Measurements from ENCODE around the gene WNT3.
"Not testable (repeated sequence)": the region's sequence is repeated elsewhere in the genome, so short reads cannot be mapped to it uniquely, and the experiment has no call there.

Gene WNT3

DNA sequence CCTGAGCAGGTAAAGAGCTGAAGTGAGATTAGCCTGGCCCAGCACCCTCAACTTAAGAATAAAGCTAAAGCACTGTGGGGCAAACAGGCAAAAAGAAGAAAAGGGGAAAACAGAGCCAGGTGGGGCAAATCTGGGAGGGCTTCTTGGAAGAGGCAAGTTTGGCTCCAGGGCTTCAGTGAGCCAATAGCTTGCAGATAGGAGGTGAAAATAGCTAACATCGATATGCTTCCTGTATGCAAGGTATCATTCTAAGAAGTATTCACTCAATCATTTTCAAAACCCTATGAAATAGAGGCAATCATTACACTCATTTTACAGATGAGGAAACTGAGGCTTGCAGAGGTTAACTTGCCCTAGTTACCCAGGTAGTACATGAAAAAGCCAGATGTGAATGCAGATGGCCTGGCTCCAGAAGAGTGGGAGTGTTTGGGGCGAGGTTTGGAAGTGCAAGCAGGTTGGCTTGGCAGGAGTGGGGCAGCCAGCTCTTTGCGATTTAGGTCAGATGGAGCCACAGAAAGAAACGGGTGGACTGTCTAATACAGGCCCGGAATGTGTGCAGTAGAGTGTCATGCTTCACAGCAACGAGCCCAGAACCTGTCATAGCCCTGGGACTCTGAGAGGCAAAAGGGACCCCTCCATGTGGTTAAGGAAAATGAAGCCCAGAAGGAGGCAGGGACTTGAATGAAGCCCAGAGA is 5.7 kb downstream of the WNT3 start:
- FAIRE-seq = no peak

GRCh38 chr17:46811978-46812583 is 6.4 kb downstream of the WNT3 start:
- FAIRE-seq = no peak

GRCh38 chr17:46810837-46811236 is 7.7 kb downstream of the WNT3 start:
- no peak for FAIRE-seq

- no peak for FAIRE-seq
These were observed 9.4 kb downstream of the WNT3 start for GRCh38 chr17:46809110-46809571.

DNA sequence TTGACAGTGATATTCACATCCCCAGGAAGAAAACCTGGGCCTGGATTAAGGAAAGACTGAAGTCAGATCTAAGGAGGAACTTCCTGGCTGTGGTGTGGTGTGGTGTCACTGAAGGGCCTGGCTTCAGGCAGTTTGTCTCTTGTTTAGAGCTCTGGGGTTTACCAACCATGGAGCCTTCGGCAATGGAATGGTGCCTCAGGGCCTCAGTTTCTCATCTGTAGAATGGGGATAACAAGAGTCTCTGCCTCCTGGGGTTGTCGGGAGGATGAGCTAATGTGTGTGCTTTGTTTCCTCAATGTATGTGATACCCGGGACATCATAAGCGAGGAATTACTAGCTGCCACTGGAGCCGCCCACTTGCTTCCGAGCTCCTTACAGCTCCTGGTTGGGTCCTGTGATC is 12.7 kb downstream of the WNT3 start:
- no peak for FAIRE-seq

DNA sequence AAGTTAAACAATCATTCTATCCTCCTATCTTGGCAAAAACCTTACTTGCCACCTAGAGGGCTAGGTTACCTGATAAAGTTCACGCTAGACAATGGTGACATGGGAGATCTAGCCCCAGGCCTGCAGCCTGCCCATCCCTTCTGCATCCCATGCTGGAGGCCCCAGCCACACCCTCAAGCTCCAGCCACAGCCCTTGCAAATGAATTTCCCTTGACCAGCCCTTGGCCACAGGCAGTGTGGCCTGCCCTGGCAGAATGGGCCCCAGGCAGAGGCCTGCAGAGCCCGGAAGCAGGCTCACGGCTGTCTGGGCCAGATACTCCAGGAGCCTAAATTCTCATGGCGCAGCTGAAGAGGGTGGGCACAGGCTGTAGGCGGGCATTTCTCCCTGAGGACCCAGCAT is 14.9 kb downstream of the WNT3 start:
- FAIRE-seq = no peak

DNA sequence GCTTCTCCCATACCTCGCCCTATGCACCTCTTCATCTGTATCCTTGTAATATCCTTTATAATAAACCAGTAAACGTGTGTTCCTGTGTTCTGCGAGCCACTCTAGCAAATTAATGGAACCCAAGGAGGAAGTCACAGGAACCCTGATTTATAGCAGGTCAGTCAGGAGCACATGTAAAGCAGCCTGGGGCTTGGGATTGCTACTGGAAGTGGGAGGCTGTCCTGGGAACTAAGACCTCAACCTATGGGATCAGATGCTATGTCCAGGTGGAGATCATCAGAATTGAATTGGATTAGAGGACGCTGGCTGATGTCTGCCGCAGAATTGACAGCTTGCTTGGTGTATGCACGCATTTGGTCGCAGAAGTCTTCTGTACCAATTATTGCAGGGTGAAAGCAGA is 15.7 kb downstream of the WNT3 start:
- FAIRE-seq = no peak

- FAIRE-seq = no peak
These were observed 17.9 kb downstream of the WNT3 start for GRCh38 chr17:46800573-46800972.

DNA sequence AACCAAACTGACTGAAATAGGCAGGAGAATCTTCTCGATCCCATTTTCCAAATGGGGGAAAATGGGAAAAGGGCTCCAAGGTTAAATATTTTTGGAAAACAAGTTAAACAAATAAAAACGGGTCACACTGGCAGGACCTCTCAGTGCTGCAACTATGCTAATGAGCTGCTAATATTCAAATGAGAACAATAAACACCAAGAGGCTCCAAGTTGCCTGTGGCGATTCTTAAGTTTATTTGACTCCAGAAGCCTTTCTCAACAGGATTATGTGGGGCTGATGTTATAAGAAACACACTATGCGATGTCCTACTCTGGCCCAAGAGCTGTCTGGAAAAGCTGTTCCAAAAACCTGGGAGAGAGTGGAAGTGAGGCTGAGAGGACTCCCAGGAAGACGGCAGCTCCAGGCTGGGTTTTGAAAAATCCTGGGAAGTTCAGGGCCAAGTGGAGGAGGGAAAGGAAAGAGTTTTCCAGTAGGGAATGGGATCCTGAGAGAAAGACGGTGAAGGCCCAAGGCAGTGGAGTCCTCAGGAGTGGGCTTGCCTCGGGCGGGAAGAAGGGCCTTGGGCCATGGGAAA is 21.4 kb downstream of the WNT3 start:
- no peak for FAIRE-seq

DNA sequence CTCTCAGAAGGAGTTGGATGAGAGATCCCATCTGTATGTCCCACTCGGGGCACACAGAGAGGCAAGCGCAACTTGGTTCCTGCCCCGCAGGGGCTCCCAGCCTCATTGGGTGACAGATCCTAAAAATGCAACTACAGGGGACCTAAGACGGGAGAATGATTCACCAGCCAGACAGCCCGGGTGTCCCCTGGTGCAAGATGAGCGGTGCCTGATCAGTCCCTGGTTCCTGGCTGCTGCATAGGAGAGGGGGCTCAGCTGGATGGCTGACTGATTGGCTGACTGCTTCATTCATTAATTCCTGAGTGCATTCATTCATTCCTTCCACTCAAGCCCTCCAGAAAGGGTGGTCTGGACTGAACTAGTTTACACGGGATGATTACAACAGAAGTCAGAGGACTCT is 22.0 kb downstream of the WNT3 start:
- no peak for FAIRE-seq

DNA sequence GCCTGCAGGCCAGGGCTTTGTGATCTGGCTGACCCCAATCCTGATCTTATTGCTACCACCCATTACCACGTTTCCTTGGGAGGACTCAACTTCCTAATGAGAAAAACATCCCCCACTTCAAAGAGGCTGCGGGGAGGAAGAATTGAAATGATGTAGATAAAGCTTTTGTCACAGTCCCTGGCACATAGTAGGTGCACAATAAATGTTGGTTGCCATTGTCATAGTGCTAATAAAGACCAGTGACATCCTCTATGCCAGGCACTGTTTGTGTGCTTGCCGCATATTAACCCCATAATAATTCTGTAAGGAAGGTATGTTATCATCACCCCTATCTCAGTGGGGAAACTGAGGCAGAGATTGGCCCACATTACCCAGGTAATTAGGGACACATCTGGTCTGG is 22.4 kb downstream of the WNT3 start:
- no peak for FAIRE-seq

DNA sequence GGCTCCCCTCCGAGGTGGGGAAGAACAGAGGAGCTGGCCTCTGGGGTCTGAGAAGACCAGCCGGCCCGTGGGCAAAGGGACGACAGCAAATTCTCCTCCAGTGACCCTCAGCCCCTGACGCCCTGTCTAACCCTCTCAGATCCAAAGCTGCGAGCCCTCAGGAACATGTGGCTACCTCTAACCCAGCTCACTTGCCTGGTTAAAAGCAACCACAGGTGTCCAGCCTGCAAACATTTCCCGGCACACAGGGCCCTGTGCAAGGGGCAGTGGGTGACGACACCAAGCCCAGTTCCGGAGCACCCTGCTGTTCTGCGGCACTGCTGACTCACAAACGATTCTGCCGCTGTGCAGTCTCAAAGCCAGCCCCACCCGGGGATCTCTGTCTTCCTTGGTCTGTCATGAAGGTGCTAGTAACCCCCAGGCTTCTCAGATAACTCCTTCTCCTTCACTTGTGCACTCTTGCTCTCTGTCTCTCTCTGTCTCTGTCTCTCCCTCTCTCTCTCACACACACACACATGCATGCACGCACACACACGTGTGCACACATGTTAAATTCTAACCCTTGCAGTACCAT is 23.0 kb downstream of the WNT3 start:
- FAIRE-seq = no peak

DNA sequence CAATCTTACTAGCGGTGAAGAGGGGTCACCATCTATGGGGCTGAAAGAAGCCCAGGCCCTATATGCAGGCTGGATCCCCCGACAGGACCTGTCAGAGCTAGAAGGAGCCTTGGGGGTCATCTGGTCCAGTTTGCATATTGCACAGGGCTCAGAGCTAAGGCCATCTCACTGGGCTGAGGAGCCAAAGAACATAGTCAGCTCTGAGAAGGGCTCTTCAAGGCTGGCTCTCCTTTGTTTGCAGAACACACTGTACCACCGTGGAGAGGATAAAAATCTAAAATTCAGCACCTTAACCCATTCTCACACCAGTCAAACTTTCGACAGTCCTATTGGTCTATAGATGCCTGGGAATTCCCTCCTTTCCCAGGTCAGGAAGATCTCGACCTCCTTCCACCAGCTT is 24.2 kb downstream of the WNT3 start:
- no peak for FAIRE-seq

GRCh38 chr17:46793541-46793940 is 25.0 kb downstream of the WNT3 start:
- FAIRE-seq = no peak

GRCh38 chr17:46793023-46793422 is 25.5 kb downstream of the WNT3 start:
- not testable (repeated sequence) for FAIRE-seq

DNA sequence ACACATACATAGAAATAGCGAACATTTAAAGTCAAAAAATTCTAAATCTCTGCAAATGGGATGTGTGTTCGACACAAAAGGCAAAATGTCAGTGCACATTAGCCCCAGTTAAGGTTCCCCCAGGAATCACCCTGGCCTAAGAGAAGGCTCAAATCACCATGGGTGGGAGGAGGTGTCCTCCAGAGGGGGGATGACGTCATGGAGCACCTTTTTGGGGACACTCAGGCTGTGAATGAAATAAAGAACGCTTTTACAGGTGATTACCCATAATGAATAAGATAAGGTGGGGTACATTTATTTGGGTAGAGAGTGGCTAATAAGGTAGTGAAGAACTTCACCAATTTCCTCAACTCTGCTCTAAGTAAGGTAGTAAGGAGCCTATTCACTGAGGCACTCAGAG is 26.4 kb downstream of the WNT3 start:
- no peak for FAIRE-seq

DNA sequence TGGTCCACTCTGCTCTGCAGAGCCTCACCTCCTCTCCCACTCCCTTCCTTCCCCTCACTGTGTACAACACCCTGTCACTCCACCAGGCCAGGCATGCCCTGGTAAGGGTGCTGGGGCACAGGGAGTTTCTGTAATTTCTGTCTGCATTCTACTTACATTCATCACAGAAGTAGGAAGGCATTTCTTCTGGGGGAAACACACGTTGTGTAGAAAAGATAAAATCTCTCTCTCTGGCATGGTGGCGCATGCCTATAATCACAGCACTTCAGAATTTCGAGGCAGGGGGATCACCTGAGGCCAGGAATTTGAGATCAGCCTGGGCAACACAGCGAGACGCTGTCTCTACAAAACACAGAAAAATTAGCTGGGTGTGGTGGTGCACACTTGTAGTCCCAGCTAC is 27.0 kb downstream of the WNT3 start:
- FAIRE-seq = no peak

DNA sequence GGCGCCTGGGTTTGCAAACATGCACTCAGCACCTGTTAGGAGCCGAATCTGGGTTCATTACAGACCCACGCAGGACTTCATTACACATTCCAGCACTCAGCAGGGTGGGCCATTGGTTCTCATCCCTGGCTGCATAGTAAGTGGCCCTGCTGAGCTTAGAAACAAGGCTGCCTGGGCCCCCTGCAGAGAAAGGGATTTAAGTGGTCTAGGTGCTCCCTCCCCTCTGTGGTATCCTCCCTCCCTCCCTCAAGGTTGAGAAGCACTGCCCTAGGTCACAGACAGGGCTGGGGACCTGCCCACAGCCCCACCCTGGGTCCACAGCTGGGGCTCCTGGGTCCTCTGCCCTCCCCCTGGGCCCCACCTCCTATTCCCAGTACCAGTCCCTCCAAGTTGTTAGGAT is 28.3 kb downstream of the WNT3 start:
- FAIRE-seq = no peak

DNA sequence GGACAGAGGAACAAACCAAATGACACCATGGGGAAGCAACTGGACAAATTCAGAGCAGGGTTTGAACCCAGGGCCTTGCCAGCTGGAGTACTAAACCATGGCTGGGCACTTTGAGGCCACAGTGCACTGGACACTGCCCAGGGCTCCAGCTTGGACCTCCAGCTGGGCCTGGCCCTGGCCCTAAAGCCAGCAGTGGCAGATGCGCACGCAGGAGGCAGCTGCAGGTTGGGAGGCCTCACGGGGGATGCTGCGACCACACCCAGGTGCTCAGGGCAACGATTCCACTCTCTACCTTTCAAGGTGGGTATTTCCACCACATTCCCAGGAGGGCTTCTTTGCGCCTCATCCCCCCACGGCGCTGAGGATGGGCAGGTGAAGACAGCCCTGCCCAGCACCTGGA is 28.9 kb downstream of the WNT3 start:
- no peak for FAIRE-seq

DNA sequence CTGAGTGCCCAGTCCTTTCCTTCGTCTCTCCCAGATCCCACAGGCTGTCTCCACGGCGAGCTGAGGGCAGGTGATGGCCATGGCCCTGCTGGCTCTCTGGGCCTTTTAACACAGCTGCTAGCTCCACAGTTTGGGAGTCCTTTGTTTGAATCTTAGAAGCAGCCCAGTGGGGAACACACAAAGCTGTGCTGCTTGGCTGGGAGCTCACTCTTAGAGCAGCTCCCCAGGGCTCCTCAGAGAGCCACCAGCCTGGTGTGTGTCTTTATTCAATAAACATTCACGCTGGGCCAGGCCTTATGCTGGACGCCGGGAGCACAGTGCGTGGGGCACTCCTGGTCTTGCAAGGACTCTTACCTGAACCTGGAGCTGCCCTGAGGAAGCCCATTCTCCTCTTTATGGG is 29.7 kb downstream of the WNT3 start:
- FAIRE-seq = no peak

DNA sequence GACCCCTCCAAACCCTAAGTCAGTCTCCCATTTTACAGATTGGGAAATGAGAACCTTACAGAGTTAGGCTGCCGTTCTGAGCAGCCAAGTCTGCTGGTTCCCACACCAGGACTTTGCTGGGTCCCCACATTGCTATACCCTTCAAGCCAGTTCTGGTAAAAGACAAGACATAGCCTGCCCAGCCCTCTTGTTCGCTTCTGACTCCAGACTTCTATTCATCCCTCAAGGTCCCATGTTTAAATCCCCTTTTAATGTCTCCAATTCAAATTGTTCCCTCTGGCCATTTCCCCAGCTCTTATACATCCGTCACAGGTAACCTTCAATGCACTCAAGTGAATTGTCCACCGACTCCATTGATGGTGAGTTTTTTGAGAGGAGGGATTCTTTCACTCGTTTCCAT is 30.2 kb downstream of the WNT3 start:
- no peak for FAIRE-seq

DNA sequence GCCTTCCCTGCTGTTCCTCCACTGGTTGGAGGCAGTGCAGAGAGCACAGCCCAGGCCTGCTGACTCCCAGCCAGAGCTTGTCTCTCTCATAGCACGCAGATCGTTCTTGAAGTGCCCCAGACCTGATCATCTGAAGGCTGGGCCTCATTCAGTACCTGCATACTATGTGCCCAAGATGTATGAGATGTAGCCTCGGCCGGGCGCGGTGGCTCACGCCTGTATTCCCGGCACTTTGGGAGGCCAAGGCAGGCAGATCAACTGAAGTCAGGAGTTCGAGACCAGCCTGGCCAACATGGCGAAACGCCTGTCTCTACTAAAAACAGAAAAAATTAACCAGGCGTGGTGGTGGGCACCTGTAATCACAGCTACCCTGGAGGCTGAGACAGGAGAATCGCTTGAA is 31.0 kb downstream of the WNT3 start:
- FAIRE-seq = no peak

DNA sequence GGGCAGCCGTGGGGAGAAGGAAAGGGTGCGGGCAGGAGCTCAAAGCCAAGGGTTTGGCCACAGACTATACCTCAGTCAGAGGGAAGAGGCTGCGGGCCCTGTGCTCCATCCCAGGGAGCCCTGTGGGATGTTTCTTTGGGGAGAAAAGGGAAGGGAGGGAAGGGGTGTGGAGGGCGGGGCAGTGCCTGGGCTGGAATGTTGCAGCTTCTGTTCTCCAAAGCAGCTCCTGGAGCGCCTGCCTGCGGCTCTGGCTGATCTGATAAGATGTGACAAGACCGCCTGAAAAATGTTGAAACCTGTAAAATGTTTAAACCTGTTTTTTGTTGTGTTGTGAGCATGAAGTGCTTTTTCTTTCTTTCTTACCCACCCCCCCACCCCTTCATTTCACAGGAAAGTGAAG is 32.8 kb downstream of the WNT3 start:
- no peak for FAIRE-seq

DNA sequence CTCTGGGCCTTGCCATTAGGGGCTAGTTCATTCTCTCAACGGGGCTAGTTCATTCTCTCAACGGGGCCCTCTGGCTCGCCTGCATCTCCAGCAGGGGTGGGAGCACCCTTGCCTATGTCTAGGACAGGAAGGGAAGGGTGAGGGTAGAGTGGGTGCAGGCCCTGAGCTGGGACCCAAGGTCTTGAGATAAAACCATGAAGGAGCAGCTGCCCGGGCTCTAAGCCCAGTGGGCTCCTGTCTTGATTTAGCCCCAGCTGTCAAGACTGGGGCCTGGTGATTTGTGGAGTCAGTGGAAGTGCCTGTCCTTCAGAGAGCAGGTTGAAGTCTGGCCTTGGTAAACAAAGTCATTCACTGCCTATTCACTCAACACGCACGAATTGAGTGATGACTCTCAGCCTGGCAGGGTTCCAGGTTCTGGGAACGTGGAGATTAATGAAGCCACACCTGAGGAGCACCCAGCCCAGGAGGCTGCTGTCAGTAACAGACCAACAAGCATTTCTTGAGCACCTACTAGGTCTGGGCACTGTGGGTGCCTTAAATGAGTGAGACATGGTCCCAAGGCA is 35.4 kb downstream of the WNT3 start:
- FAIRE-seq = no peak

All from colon (tissue), 2 donors.